ENCODE data around the gene DGKI.

GRCh38 chr7:137390076-137390475, 456.7 kb downstream of the DGKI start:
- no peak for TF ChIP-seq CTCF (IDR thresholded peaks at IDR 0.05)
- TF ChIP-seq MAFK (IDR thresholded peaks at IDR 0.05; ENCODE audit: partially characterized antibody) = no peak
- no peak for TF ChIP-seq EP300 (IDR thresholded peaks at IDR 0.05)
- no peak for TF ChIP-seq RFX5 (IDR thresholded peaks at IDR 0.05)
- no peak for TF ChIP-seq PBX3 (IDR thresholded peaks at IDR 0.05)
- no peak for TF ChIP-seq CBX8 (IDR thresholded peaks at IDR 0.05)
- TF ChIP-seq USF2 (IDR thresholded peaks at IDR 0.05) = no peak
- no peak for TF ChIP-seq POLR2A (IDR thresholded peaks at IDR 0.05; ENCODE audit: low read length)
- no peak for TF ChIP-seq NR3C1 (IDR thresholded peaks at IDR 0.05)
